ENCODE results near the gene UBR2.
"Not testable (repeated sequence)": the region's sequence is repeated elsewhere in the genome, so short reads cannot be mapped to it uniquely, and the experiment has no call there.

UBR2 gene

DNA sequence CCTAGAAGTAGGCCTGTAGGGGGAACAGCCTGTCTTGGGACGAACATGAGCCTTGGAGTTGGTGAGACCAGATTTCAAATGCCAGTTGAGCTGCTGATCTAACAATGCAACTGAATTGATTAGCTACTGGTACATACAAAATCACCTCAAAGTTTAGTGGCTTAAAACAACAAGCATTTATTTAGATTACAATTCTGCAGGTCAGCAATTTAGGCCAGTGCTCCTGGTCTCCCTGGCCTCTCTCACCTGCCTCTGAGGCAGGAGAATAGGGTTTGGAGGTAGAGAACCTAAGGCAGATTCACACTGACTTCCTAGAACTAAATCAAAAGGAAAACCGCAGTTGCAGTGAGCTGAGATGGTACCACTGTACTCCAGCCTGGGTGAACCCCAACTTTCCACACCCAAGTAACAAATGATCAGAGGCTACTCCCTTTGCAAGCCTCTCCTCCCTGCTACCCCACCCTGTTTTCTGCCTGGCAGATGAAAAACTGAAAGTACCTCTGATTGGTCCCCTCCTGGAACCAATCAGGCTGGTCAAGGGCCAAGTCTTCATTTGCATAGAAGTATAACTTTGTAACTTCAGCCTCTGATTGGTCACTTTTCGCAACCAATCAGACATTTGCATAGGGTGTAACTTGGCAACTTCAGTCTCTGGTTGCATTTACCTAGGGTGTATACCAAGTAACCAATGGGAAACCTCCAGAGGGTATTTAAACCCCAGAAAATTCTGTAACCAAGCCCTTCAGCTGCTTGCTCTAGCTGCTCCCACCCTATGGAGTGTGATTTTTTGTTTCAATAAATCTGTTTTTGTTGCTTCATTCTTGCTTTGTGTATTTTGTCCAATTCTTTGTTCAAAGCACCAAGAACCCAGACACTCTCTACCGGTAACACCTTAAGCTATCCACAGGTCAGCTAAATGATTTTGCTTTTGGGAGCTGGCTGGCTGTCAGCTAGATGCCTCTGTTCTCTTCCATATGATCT is 8.1 kb upstream of the UBR2 start:
- DNase-seq = no peak

DNA sequence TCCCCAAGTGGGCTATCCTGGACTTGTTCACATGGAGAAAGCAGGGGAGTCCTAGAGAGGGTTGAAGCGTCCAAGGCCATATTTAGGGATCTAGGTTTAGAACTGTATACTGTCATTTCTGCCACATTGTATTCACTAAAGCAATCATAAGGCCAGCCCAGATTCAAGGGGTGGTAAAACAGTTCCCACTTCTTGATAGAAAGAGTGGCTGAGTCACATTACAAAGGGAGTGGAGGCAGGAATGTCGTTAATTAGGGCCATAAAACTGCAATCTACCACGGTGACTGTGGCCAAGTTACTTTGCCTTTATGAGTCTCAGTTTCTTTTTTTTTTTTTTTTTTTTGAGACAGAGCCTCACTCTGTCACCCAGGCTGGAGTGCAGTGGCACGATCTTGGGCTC is 7.4 kb upstream of the UBR2 start:
- DNase-seq = no peak

- DNase-seq = not testable (repeated sequence)
Observed at GRCh38 chr6:42559276-42559675, 4.6 kb upstream of the UBR2 start.

GRCh38 chr6:42561986-42562385 is 1.8 kb upstream of the UBR2 start:
- DNase-seq = no peak

- no peak for DNase-seq
Observed at GRCh38 chr6:42562788-42563405, 932 bp upstream of the UBR2 start.

GRCh38 chr6:42564506-42564825 is 637 bp downstream of the UBR2 start:
- no peak for DNase-seq

GRCh38 chr6:42565823-42566613 is 2.2 kb downstream of the UBR2 start:
- no peak for DNase-seq

- DNase-seq = no peak
Observed at GRCh38 chr6:42566614-42567208, 2.9 kb downstream of the UBR2 start.

DNA sequence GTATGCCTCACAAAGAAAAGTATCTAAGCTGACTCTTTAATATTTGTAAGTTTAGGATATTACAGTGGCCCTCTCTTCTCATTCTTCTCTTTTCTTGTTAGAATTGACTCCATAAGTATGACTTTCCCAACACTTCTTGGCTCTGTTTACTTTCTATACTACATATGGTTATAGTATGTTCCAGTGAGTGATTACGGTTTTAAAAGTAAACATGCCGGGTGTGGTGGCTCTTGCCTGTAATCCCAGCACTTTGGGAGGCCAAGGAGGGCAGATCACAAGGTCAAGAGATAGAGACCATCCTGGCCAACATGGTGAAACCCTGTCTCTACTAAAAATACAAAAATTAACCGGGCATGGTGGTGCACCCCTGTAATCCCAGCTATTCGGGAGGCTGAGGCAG is 3.4 kb downstream of the UBR2 start:
- DNase-seq = not testable (repeated sequence)

DNA sequence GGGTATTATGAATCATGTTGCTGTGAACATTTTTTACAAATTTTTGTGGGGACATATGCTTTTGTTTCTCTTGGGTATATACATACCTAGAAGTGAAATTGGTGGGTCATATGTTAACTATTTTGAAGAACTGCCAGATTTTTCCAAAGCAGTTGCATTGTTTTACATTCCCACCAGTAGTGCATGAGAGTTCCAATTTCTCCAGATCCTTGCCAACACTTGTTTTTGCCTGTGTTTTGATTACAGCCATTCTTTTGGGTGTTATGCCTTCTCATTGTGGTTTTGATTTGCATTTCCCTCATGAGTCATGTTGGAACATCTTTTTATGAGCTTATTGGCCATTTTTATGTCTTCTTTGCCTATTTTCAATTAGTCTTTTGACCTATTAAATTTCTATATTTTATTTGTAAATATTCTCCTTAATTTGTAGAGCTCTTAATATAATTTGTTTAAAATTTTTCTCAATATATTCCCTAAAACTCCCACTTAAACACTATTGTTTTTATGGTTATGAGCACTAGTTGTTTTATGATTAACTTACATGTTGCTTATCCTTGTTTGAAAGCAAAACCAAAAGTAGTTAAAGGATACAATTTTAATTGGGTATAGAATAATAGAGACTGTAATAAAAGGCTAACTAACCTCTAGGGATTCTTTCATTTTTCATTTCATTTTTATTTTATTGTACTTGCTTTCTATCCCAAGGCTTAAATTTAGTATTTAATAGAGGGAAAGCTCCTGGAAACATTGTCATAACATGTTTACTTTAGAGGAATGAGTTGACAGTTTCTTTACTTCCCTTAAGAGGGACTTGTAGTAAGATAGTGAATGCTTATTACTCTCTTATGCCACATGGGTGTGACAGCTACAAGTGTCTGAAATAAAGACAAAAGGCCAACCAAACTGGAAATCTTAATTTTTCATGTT is 5.5 kb downstream of the UBR2 start:
- no peak for DNase-seq

DNA sequence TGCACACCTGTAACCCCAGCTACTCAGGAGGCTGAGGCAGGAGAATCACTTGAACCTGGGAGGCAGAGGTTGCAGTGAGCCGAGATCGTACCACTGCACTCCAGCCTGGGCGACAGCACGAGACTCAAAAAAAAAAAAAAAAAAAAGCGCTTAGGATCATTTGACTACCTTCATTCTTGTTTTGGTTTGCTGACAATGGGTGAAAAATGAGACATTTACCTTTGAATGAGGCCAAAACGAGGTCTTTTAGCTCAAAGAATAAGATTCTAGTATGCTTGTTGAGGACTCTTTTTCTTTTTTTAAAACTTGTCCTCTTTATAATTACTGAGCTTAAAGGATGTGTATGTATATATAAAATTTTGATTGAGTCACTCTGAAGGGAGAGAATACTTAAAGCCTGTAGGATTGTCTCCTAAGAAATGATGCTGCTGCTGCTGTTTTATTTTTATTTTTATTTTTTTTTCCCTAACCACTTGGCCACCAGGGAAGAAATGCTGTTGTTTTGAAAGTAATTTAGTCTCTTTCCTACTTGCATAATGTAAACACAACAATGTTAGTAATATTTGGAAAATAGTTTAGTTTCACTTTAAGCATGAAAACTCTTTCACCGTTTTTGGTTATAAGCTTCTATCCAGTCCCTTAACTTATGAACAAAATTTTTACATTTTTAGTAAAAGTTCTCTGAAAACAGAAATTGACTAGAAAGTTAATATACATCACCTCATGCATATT is 7.9 kb downstream of the UBR2 start:
- DNase-seq = no peak

DNA sequence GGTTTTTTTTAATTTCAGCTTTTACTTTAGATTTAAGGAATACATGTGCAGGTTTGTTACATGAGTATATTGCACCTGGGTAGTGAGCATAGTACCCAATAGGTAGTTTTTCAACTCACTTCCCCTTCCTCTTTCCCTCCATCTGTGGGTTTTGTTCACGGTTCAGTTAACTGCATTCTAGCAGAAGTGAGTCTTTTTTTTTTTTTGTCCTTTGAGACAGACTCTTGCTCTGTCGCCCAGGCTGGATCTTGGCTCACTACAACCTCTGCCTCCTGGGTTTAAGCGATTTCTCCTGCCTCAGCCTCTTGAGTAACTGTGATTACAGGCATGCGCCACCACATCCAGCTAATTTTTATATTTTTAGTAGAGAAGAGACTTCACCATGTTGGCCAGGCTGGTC is 8.7 kb downstream of the UBR2 start:
- DNase-seq = peak; percentile 82

- not testable (repeated sequence) for DNase-seq
Observed at GRCh38 chr6:42576538-42576937, 12.7 kb downstream of the UBR2 start.

DNA sequence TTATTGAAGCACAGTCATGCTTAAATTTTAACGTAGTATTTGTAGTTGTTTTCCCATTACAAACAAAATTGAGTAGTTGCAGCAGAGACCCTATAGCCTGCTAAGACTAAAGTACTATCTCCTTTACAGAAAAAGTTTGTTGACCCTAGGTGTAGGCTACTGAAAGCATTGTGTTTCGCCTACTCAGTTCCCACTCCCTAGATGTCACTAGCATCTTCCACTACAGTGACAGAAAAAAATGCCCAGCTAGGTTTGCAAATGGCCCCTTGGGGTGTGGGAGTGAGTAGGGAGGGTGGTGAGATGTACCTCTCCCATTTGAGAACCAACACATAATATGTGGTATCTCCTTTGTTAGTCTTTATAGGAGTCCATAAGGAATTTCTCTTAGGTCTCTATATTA is 34.5 kb downstream of the UBR2 start:
- peak; percentile 4 for DNase-seq

DNA sequence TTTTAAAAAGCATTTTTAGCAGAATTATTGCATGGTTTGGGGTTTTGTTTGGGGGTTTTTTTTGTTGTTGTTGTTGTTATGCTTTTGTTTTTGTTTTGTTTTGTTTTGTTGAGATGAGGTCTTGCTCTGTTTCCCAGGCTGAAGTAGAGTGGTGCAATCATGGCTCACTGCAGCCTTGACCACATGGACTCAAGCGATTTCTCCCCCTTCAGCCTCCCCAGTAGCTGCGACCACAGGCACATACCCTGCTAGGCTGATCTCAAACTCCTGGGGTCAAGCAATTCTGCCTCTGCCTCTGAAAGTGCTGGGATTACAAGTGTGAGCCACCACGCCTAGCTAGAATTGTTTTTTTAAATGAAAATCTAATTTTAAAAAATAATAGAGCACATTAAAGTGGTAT is 35.7 kb downstream of the UBR2 start:
- no peak for DNase-seq

DNA sequence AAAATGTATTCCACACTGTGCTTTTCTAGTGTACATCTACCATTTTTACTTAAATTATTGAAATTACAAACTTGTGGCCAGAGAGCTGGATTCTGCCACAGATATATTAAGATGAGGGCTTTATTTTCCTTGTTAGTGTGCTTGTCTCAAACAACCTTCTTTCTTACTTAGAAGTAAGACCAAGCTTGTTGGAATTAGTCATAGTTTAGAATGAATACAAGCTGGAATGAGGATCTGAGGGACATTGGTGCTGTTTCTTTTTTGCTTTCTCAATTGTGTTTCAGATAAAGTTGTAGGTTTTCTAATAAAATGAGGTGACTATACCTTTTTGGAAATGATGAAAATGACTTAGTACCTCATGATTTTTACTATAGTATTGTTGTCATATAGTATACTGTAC is 40.3 kb downstream of the UBR2 start:
- DNase-seq = no peak

- DNase-seq = not testable (repeated sequence)
Observed at GRCh38 chr6:42604699-42605098, 40.9 kb downstream of the UBR2 start.

DNA sequence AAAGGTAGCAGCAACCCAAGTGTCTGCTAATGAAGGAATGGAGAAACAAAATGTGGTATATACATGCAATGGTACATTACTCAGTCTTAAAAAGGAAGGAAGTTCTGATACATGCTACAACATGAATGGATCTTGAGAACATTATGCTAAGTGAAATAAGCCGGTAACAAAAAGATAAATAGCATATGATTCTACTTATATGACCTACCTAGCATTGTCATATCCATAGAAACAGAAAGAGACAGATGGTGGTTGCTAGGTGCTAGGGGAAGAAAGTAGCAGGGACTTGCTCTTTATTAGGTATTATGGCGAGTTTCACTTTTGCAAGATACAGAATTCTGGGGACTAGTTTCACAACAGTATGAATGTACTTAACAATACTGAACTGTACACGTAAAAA is 46.6 kb downstream of the UBR2 start:
- DNase-seq = no peak

DNA sequence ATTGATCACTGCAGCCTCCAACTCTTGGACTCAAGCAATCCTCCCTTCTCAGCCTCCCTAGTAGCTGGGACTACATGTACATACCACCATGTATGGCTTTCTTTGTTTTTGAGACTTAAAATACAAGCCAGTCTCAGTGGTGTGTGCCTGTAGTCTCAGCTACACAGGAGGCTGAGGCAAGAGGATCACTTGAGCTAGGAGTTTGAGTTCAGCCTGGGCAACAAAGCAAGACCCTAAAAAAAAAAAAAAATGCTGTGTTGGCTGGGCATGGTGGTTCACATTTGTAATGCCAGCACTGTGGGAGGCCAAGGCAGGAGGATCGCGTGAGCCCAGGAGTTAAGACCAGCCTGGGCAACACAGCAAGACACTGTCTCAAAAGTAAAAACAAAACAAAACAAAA is 51.7 kb downstream of the UBR2 start:
- DNase-seq = no peak

DNA sequence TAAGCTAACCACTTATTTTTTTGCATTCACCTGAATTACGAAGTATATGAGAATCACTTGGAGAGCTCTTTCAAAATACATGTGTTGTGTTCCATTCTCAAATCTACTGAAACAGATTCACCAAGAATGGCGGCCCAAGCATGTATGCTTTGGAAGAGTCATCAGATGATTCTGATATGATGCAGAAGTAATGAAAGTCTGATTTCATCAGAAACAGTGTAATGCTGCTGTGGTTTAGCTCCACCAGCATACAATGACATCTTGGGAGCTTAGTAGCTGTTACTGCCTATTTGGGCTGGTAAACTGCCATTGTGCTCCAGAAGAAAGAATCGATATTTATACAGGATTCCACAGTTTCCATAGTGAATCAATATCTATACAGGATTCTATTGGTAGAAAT is 52.9 kb downstream of the UBR2 start:
- DNase-seq = no peak

- DNase-seq = no peak
Observed at GRCh38 chr6:42618105-42618504, 54.3 kb downstream of the UBR2 start.

Data from NCI-H2171 (cell line).